Bronchus fibroblast of lung (primary cell): ENCODE data around the gene CHST7. TPM values are rescaled to one million over a fixed set of nuclear protein-coding genes. Genes with fewer than 3 reads are reported as not detected.

Experiments
- total RNA-seq: library from RNA; depleted of rRNA; stranded (reverse); fragments of >200 nt; gene quantifications from 2 replicates; pipeline ENCODE4 v1.2.3, GENCODE V29; 2015

The CHST7 gene, protein sequence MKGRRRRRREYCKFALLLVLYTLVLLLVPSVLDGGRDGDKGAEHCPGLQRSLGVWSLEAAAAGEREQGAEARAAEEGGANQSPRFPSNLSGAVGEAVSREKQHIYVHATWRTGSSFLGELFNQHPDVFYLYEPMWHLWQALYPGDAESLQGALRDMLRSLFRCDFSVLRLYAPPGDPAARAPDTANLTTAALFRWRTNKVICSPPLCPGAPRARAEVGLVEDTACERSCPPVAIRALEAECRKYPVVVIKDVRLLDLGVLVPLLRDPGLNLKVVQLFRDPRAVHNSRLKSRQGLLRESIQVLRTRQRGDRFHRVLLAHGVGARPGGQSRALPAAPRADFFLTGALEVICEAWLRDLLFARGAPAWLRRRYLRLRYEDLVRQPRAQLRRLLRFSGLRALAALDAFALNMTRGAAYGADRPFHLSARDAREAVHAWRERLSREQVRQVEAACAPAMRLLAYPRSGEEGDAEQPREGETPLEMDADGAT
- 7.9 and 8.9 TPM in 2 replicates for total RNA-seq

GRCh38 chrX:46573331-46573891 is at the start of gene CHST7:
Gene CHST7, plus strand, starts transcription at chrX:46573765. Its CDS starts 167 bp downstream, at chrX:46573932.

DNA sequence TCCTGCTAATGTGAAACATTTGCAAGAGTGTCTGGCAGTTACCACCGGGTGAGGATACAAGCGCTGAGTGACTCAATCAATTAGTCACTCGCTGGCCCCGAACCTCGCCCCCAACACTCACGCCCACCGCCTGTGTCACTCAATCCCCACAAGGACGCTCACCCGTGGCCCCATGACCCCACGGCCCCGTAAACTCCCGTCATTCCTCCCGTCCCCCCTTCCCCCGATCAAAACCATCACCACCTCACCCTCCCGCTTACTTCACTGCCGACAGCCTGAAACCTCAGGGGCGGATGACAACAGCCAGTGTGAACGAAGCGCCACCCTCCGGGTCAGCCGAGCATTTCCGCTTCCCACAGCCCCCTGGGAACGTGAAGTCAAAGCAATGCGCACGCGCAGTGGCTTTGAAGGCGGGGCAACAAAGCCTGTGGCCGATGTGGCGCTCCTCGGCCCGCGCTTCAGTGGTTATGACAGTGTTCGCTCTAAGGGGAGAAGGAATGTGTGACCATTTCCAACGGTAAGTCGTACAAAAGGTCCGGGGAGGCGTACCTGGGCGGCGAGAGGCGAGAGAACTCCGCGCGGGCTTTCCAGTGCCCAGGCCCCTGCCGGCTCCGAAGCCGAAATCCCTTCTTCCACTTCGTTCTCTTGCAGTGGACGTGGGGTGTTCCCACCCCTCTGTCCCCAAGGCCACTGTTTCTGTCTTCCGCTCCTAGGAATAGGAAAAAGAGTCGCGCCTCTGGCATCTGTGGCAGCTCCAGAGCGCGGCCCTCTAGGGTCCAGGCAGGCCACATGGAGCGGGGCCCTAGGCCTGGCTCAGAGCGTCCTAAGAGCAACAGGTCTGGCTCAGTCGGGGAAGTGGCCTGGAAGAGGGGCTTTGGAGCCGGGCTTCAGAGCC is 28.2 kb upstream of the CHST7 start, which contains the start of gene ZNF674:
Gene ZNF674 (minus strand): TSS at position 311 of the 895 bp plus-strand sequence. CDS start 3,334 bp downstream, outside the sequence.

Other genes with a start within 250 kb of the CHST7 start
- gene ZNF674, start 28.3 kb upstream of the CHST7 start, total RNA-seq: 1.7 and 1.8 TPM in 2 replicates
- 13.1 and 17.2 TPM in 2 replicates for gene SLC9A7, start 185.4 kb downstream of the CHST7 start, total RNA-seq